MCF 10A (cell line): ENCODE results near the gene TMEM109. TPM values are rescaled to one million over a fixed set of nuclear protein-coding genes. Genes with fewer than 3 reads are reported as not detected.
A peak's percentile ranks its signal among the peaks of the same experiment; 100 is the strongest.

Experiments
- BruUV-seq: library from RNA; stranded (reverse); fragments of 400-500 nt; replicated peaks from 2 replicates; lab custom pipeline; 2021; lab: Mats Ljungman, UMichigan
- CTCF ChIA-PET: fragments of 300-600 bp; sonication (Branson Sonifier 250); formaldehyde crosslinking; extraction: SDS; loops from one replicate; lab custom pipeline; 2021; ENCODE audit warnings: antibody characterized with exemption, inconsistent platforms; lab: Yijun Ruan, JAX
- POLR2A ChIA-PET: fragments of 300-600, 350-650 bp; sonication (Branson Sonifier 250); formaldehyde crosslinking; extraction: SDS; loops from one replicate; lab custom pipeline; 2020; ENCODE audit warnings: antibody characterized with exemption, inconsistent platforms; lab: Yijun Ruan, JAX
- DNase-seq: peaks from one replicate; pipeline ENCODE4 v3.0.0-alpha.2; 2018; ENCODE audit not compliant: unreplicated experiment
- H3K27ac Mint-ChIP-seq: one replicate; pipeline ENCODE4 v1.8.0; 2022; ENCODE audit warnings: mild to moderate bottlenecking, low read depth, mixed read lengths; ENCODE audit not compliant: unreplicated experiment
- H3K27me3 Mint-ChIP-seq: one replicate; pipeline ENCODE4 v1.8.0; 2022; ENCODE audit warnings: mixed read lengths; ENCODE audit not compliant: insufficient read depth, unreplicated experiment
- H3K36me3 Mint-ChIP-seq: one replicate; pipeline ENCODE4 v1.8.0; 2022; ENCODE audit warnings: mild to moderate bottlenecking, moderate library complexity, mixed read lengths; ENCODE audit not compliant: insufficient read depth, unreplicated experiment
- H3K4me1 Mint-ChIP-seq: one replicate; pipeline ENCODE4 v1.8.0; 2022; ENCODE audit warnings: mixed read lengths; ENCODE audit not compliant: insufficient read depth, unreplicated experiment
- H3K4me3 Mint-ChIP-seq: one replicate; pipeline ENCODE4 v1.8.0; 2022; ENCODE audit warnings: mild to moderate bottlenecking, moderate library complexity, mixed read lengths; ENCODE audit not compliant: unreplicated experiment
- H3K9me3 Mint-ChIP-seq: one replicate; pipeline ENCODE4 v1.8.0; 2022; ENCODE audit warnings: mixed read lengths; ENCODE audit not compliant: unreplicated experiment
- intact Hi-C: fragments of 100-400 bp; cut with micrococcal nuclease; formaldehyde crosslinking; loops from 2 replicates; pipeline ENCODE4 v1.14.1; 2022
- total RNA-seq: library from RNA; stranded (reverse); gene quantifications from 2 replicates; pipeline ENCODE4 v1.2.3, GENCODE V29; 2022
- TF ChIP-seq, protein P1 (sequence below): fragments of 200-600 bp; IDR thresholded peaks from one replicate; pipeline ENCODE4 v1.8.0; 2022; ENCODE audit warnings: antibody characterized with exemption, mild to moderate bottlenecking; ENCODE audit not compliant: unreplicated experiment

Gene TMEM109
- total RNA-seq, 1 experiment from 2014 or later, result 45.8 TPM

DNA sequence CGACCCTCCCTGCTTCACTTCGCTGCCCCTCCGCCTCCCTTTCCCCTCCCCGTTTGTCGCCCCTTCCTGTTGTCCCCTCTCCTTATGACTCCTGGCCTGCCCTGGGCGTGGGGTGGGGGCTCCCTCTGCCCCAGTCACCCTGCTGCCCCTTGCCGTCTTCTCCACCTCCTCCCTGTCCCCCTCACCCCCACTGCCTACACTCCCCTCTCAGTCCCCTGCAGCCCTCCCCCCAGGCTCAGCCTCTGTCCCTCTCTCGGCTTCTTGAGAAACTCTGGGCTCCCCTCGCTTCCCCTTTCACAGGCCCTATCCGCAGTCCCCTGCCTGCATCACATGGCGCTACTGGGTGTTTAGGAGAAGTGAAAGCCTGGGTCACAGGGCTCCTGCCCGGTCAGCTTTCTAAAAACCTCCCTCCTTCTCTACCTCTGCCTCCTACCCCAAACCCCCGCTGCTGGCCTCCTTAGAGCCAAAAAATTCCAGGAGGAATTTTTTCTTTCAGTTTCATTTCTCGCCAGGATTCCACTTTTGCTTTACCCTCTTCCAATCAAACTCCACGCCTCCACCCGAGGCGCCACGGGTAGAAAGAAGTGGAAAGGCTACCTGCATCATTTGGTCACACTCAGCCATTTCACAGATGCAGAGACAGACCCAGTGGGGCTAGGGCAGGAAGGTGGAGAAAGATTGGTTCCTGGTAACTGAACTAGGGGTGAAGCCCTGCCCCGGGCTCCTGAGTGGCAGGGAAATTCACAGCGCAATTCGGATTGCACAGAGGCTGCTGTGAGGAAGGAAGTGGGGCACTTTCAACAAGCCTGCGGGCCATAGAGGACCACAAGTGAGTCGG lies 38.2 kb downstream of the TMEM109 start, which contains the start of gene SLC15A3:
Gene SLC15A3, minus strand, starts transcription at position 273 of the 838 bp plus-strand sequence. CDS start 625 bp downstream, outside the sequence.
- Mint-ChIP-seq H3K27ac (peak within 1 kb of the TSS; percentile 77), H3K9me3 (no peaks in the 10 kb centered on the region), H3K4me1 (peaks cover 8% of the 10 kb centered on the region), H3K4me3 (peak within 1 kb of the TSS; percentile 14), H3K36me3 (no peaks in the 10 kb centered on the region), H3K27me3 (no peaks in the 10 kb centered on the region)
- intact Hi-C loops, result no loop called here
- ChIA-PET CTCF (interaction anchor here (0.6 to 0.7 kb wide), 3 partner anchors 7 to 71 kb away, joined by 3 read pairs; no protein-coding TSS in a partner anchor), POLR2A (no interaction called here)
- no peak for DNase-seq
- TF ChIP-seq, protein P1, sequence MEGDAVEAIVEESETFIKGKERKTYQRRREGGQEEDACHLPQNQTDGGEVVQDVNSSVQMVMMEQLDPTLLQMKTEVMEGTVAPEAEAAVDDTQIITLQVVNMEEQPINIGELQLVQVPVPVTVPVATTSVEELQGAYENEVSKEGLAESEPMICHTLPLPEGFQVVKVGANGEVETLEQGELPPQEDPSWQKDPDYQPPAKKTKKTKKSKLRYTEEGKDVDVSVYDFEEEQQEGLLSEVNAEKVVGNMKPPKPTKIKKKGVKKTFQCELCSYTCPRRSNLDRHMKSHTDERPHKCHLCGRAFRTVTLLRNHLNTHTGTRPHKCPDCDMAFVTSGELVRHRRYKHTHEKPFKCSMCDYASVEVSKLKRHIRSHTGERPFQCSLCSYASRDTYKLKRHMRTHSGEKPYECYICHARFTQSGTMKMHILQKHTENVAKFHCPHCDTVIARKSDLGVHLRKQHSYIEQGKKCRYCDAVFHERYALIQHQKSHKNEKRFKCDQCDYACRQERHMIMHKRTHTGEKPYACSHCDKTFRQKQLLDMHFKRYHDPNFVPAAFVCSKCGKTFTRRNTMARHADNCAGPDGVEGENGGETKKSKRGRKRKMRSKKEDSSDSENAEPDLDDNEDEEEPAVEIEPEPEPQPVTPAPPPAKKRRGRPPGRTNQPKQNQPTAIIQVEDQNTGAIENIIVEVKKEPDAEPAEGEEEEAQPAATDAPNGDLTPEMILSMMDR, result no peak
- BruUV-seq, result no TSS peak

DNA sequence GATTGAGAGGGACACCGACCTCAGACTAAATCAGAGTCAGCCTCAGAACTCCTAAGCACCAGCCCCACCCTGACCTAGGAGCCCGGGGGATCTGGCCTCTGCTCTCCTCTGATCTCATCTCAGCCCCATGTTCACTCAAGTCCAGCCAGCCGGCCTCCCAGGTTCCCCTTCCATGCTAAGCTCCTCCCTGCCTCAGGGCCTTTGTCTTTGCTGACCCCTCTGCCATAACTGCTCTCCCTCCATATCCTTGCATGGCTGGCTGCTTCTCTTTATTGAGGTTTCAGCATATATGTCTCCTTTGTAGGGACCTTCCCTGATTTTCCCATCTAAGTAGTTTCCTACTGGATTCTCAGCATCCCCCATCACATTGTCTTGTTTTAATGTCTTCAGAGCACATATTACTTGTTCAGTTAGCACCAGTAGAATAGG lies 38.8 kb downstream of the TMEM109 start:
- Mint-ChIP-seq H3K27me3 (no peaks in the 10 kb centered on the region), H3K27ac (peak overlapping the region; percentile 77), H3K4me1 (peaks cover 8% of the 10 kb centered on the region), H3K4me3 (no peak overlapping the region), H3K36me3 (no peaks in the 10 kb centered on the region), H3K9me3 (no peaks in the 10 kb centered on the region)
- TF ChIP-seq, protein P1, result no peak
- POLR2A ChIA-PET, result no interaction called here
- CTCF ChIA-PET, result interaction anchor here (0.7 to 0.9 kb wide), 3 partner anchors 108 to 235 kb away, joined by 3 read pairs; no protein-coding TSS in a partner anchor
- no TSS peak for BruUV-seq
- intact Hi-C loops, result no loop called here
- no peak for DNase-seq

DNA sequence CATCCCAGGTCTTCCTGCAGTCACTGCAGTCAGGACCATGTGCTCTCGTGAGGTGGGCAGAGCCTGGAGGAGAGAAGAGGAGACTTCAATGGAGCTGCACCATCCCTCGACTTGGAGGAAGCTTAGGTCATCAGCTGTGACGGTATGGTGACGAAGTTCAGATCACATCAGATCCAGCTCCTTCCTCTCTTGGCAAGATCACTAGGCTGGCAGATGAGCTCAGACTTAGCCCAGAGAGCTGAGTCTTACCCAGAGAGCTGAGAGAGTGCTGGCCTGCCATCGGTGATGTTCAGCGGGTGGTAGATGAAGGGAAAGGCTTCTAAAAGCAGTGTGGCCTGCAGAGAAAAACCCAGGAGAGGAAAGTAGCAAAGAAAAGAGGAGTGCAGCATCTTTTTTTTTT lies 39.8 kb downstream of the TMEM109 start:
- TF ChIP-seq, protein P1, result no peak
- Mint-ChIP-seq H3K27ac (no peak overlapping the region), H3K9me3 (no peaks in the 10 kb centered on the region), H3K27me3 (no peaks in the 10 kb centered on the region), H3K36me3 (no peaks in the 10 kb centered on the region), H3K4me3 (no peak overlapping the region), H3K4me1 (peaks cover 8% of the 10 kb centered on the region)
- ChIA-PET POLR2A (no interaction called here), CTCF (interaction anchor here (0.6 to 0.9 kb wide), 3 partner anchors 122 to 716 kb away, joined by 3 read pairs; no protein-coding TSS in a partner anchor)
- intact Hi-C loops, result no loop called here
- no peak for DNase-seq
- BruUV-seq, result no TSS peak

DNA sequence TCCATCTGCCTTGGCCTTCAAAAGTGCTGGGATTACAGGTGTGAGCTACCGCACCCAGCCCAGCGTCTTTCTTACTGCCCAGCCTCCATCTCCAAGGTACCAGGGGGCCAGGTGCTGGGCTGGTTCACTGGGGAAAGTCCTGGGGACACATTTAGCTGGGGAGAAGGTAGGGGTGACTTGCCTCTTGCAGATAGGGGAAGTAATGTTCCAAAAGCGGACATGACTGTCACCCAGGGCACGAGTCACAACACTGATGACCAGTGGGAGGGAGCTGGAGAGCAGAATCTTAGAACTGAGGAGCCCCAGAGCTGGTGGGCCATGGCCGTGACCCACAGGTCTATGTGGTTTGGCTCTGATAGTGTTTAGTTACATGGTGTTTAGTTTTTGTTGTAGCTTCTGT lies 40.5 kb downstream of the TMEM109 start:
- TF ChIP-seq, protein P1, result no peak
- POLR2A ChIA-PET, result interaction anchor here (0.6 kb wide), 1 partner anchor 126 kb away, joined by 3 read pairs; no protein-coding TSS in a partner anchor
- Mint-ChIP-seq H3K4me1 (peaks cover 8% of the 10 kb centered on the region), H3K4me3 (no peak overlapping the region), H3K27ac (no peak overlapping the region), H3K9me3 (no peaks in the 10 kb centered on the region), H3K36me3 (no peaks in the 10 kb centered on the region), H3K27me3 (no peaks in the 10 kb centered on the region)
- CTCF ChIA-PET, result interaction anchor here (0.6 to 1.3 kb wide), 3 partner anchors 10 to 223 kb away, joined by 3 read pairs; no protein-coding TSS in a partner anchor
- DNase-seq, result no peak
- BruUV-seq, result no TSS peak
- intact Hi-C loops, result no loop called here
